A549 (cell line): ENCODE data around the gene HTT-AS. TPM values are rescaled to one million over a fixed set of nuclear protein-coding genes. Genes with fewer than 3 reads are reported as not detected.
"Not testable (repeated sequence)": the region's sequence is repeated elsewhere in the genome, so short reads cannot be mapped to it uniquely, and the experiment has no call there.

Experiments used
- ATAC-seq, 2 experiments: fragments of 200-7000 bp in 1 of 2; fragments of >200 bp in 1 of 2; cut with Nextera tagmentation in 1 of 2; cut with Tn5 transposase in 1 of 2; 3 replicates each; pipeline versions ENCODE4 v1.8.0 to v1.9.1; 2018 to 2020; ENCODE audit warnings: mild to moderate bottlenecking in 1 of 2, moderate library complexity in 1 of 2
- CTCF ChIA-PET: fragments of 300-600 bp; sonication (Branson Sonifier 250); formaldehyde crosslinking; extraction: SDS; loops from one replicate; lab custom pipeline; 2021; ENCODE audit warnings: antibody characterized with exemption, inconsistent platforms; lab: Yijun Ruan, JAX
- POLR2A ChIA-PET: fragments of 350-600 bp; formaldehyde crosslinking; extraction: SDS; loops from one replicate; lab custom pipeline; 2021; ENCODE audit warnings: antibody characterized with exemption, inconsistent platforms; lab: Yijun Ruan, JAX
- DNase-seq, 2 experiments: peaks; one replicate each; pipeline versions ENCODE4 v3.0.0 to v3.0.0-alpha.2; 2011 to 2016; ENCODE audit warnings: low read depth in 1 of 2, low spot score in 1 of 2
- FAIRE-seq: peaks from 2 replicates; lab custom pipeline; 2011; peaks lifted over from hg19 to GRCh38; lab: Jason Lieb, UNC
- H3K27ac ChIP-seq, 2 experiments: fragments of >200 bp; sonication (Bioruptor Twin); formaldehyde crosslinking; 3 replicates each; pipeline ENCODE4 v1.5.1; 2016 to 2017
- H3K4me1 ChIP-seq: fragments of >200 bp; sonication (Bioruptor Twin); formaldehyde crosslinking; 3 replicates; pipeline ENCODE4 v1.6.1; 2016
- H3K4me2 ChIP-seq: fragments of >200 bp; sonication (Bioruptor Twin); formaldehyde crosslinking; 3 replicates; pipeline ENCODE4 v1.6.1; 2016
- H3K4me3 ChIP-seq: fragments of >200 bp; sonication (Bioruptor Twin); formaldehyde crosslinking; 3 replicates; pipeline ENCODE4 v1.5.1; 2016
- H3K9me3 ChIP-seq: fragments of >200 bp; sonication (Bioruptor Twin); formaldehyde crosslinking; 3 replicates; pipeline ENCODE4 v1.6.1; 2016
- BCL3 ChIP-seq: fragments of >200 bp; sonication (Bioruptor Twin); formaldehyde crosslinking; IDR thresholded peaks from 3 replicates; pipeline ENCODE4 v1.6.1; 2016
- CBX2 ChIP-seq: fragments of 200-600 bp; sonication (generic); IDR thresholded peaks from 2 replicates; pipeline ENCODE4 v1.6.1; 2016; ENCODE audit warnings: low read depth, mild to moderate bottlenecking, borderline replicate concordance
- CTCF ChIP-seq: fragments of >200 bp; sonication (Bioruptor Twin); formaldehyde crosslinking; IDR thresholded peaks from 3 replicates; pipeline ENCODE4 v1.5.1; 2016
- EHF ChIP-seq: fragments of 250-450 bp; sonication (Bioruptor Pico); IDR thresholded peaks from 2 replicates; pipeline ENCODE4 v1.5.0; 2020; ENCODE audit warnings: mild to moderate bottlenecking
- JUN ChIP-seq, 2 experiments: fragments of >200 bp; sonication (Bioruptor Twin); formaldehyde crosslinking; IDR thresholded peaks; 2 replicates in 1 of 2; 3 replicates in 1 of 2; pipeline ENCODE4 v1.6.1; 2016 to 2017
- JUNB ChIP-seq: fragments of >200 bp; sonication (Bioruptor Twin); formaldehyde crosslinking; IDR thresholded peaks from 2 replicates; pipeline ENCODE4 v1.6.1; 2016
- KDM5A ChIP-seq: fragments of 200-600 bp; sonication (generic); IDR thresholded peaks from 2 replicates; pipeline ENCODE4 v1.6.1; 2016; ENCODE audit warnings: antibody characterized with exemption, mild to moderate bottlenecking
- MAX ChIP-seq: IDR thresholded peaks from 2 replicates; pipeline ENCODE4 v1.6.1; 2012
- MAZ ChIP-seq: fragments of 150-350 bp; IDR thresholded peaks from 2 replicates; pipeline ENCODE4 v1.6.1; 2014; ENCODE audit warnings: antibody characterized with exemption, low read depth, low read length, borderline replicate concordance
- NPAS2 ChIP-seq: fragments of 250-450 bp; sonication (Bioruptor Pico); IDR thresholded peaks from 2 replicates; pipeline ENCODE4 v1.8.0; 2022; ENCODE audit warnings: mild to moderate bottlenecking, moderate library complexity, borderline replicate concordance
- RAD21 ChIP-seq, 2 experiments: fragments of >200 bp in 1 of 2; sonication (Bioruptor Twin) in 1 of 2; formaldehyde crosslinking in 1 of 2; IDR thresholded peaks in 1 of 2; conservative IDR thresholded peaks in 1 of 2; 2 replicates in 1 of 2; 3 replicates in 1 of 2; pipeline ENCODE4 v1.6.1; 2012 to 2018; ENCODE audit warnings: inconsistent platforms in 1 of 2
- SMC3 ChIP-seq: fragments of >200 bp; sonication (Bioruptor Twin); formaldehyde crosslinking; IDR thresholded peaks from 3 replicates; pipeline ENCODE4 v1.6.1; 2018; ENCODE audit warnings: inconsistent platforms
- USF2 ChIP-seq: fragments of 450-650 bp; IDR thresholded peaks from 2 replicates; pipeline ENCODE4 v1.6.1; 2014; ENCODE audit warnings: antibody characterized with exemption
- ZFP36 ChIP-seq: fragments of 450-650 bp; IDR thresholded peaks from 2 replicates; pipeline ENCODE4 v1.6.1; 2014; ENCODE audit warnings: borderline replicate concordance; ENCODE audit not compliant: partially characterized antibody
- WGBS: methylation state at CpG from one replicate; pipeline ENCODE4 v1.1.6; 2017; ENCODE audit errors: missing lambda C conversion rate; 5-methylcytosine and 5-hydroxymethylcytosine counted together
- polyA plus RNA-seq, 4 experiments: library from polyadenylated mRNA; depleted of rRNA in 3 of 4; stranded (reverse); fragments of >200 nt; fragmentation: RNase III in 1 of 4; extraction: RNeasy Plus Mini Kit Qiagen cat#74134 plus additional on column Dnase treatment in 1 of 4; gene quantifications; 2 replicates in 3 of 4; 3 replicates in 1 of 4; pipeline ENCODE4 v1.2.3, GENCODE V29; 2011 to 2017
- TF ChIP-seq, protein P1 (sequence below): fragments of 250-450 bp; sonication (Bioruptor Pico); IDR thresholded peaks from 2 replicates; pipeline ENCODE4 v1.5.0; 2020; ENCODE audit warnings: low read depth, mild to moderate bottlenecking, moderate library complexity
- TF ChIP-seq, protein P2 (sequence below): fragments of >200 bp; sonication (Bioruptor Twin); formaldehyde crosslinking; IDR thresholded peaks from 2 replicates; pipeline ENCODE4 v1.6.1; 2016

The HTT-AS gene
- polyA plus RNA-seq, 2 of the 4 experiments (the other 2 are of a cell fraction): not detected

DNA sequence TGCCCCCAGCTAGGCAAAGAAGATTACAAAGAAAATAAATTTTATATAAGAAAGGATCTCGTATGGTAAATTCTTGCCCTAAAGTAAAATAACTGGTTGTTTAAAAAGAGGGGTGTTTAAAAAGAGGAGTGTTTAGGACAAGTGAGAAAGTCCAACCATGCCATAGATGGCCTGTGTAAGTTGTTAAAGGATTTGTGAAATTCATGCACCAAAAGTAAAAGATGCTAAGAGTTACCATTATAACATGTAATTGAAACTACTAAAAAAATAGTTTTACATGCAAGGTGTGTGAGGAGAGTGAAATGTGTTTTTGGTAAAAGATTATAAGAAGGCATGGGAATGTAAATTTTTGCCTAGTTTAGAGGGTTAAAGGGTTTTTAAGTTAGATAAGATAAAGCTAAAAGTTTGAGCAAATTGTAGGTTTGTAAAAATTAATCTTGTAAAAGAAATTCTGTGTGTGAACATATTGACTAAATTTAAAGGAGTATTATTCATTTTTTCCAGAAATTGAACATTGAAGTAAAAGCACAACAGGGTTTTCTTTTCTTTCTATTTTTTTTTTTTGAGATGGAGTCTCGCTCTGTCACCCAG is 20.1 kb downstream of the HTT-AS start:
- Histone ChIP-seq H3K9me3 (no peaks in the 10 kb centered on the region; the same call in 1 of the 3 replicates), H3K27ac (no peak overlapping the region), H3K4me3 (no peak overlapping the region), H3K4me2 (no peak overlapping the region), H3K4me1 (no peaks in the 10 kb centered on the region)
- DNase-seq: no peak
- ChIA-PET CTCF (interaction anchor here (0.6 to 1.6 kb wide), 3 partner anchors 30 to 61 kb away, joined by 3 to 6 read pairs (median 3); no protein-coding TSS in a partner anchor), POLR2A (no interaction called here)
- no peak for ATAC-seq
- peak; percentile 85 for TF ChIP-seq ZFP36
- no peak for TF ChIP-seq CTCF
- no peak for FAIRE-seq
- WGBS: 24% methylated on average over 2 of the region's 2 CpGs

GRCh38 chr4:3051141-3051897 is 23.0 kb downstream of the HTT-AS start:
- H3K4me1 ChIP-seq, H3K4me3 ChIP-seq, POLR2A ChIA-PET, H3K9me3 ChIP-seq, DNase-seq, ATAC-seq, H3K4me2 ChIP-seq, FAIRE-seq, H3K27ac ChIP-seq: not testable (repeated sequence)
- CTCF ChIA-PET: interaction anchor here (1.7 kb wide), 1 partner anchor 142 kb away, joined by 3 read pairs; no protein-coding TSS in a partner anchor
- WGBS: 51% methylated on average over 10 of the region's 12 CpGs

GRCh38 chr4:3047464-3048286 is 26.7 kb downstream of the HTT-AS start:
- FAIRE-seq: no peak
- DNase-seq: peak; percentile 16 to 58
- CTCF ChIA-PET: interaction anchor here (1.0 to 1.9 kb wide), 6 partner anchors 10 to 84 kb away, joined by 3 to 10 read pairs (median 4); partner anchors contain the start of genes GRK4 and NOP14
- WGBS: 35% methylated on average over 19 of the region's 20 CpGs
- TF ChIP-seq NPAS2 (CRISPR knock-in tag) (no peak), CTCF (peak; percentile 55), USF2 (peak; percentile 44; the same call in 1 of the 2 replicates), EHF (CRISPR knock-in tag) (no peak), JUNB (no peak), RAD21 (conservative IDR thresholded peaks at IDR 0.05 in 1 of 2, IDR thresholded peaks at IDR 0.05 in 1 of 2) (peak; percentile 57 to 61)
- POLR2A ChIA-PET: no interaction called here
- Histone ChIP-seq H3K27ac (no peak overlapping the region), H3K9me3 (no peaks in the 10 kb centered on the region), H3K4me3 (peak overlapping the region; percentile 34), H3K4me2 (peak overlapping the region; percentile 60), H3K4me1 (no peaks in the 10 kb centered on the region)
- peak; percentile 78 to 91 for ATAC-seq

GRCh38 chr4:3046623-3047022 is 27.7 kb downstream of the HTT-AS start:
- Histone ChIP-seq H3K27ac (no peak overlapping the region), H3K4me1 (no peaks in the 10 kb centered on the region), H3K4me2 (no peak overlapping the region), H3K9me3 (no peaks in the 10 kb centered on the region), H3K4me3 (no peak overlapping the region)
- DNase-seq (no peak), FAIRE-seq (no peak), ATAC-seq (no peak)
- 65% methylated on average over 4 of the region's 4 CpGs for WGBS
- no peak for TF ChIP-seq MAZ
- TF ChIP-seq JUN (IDR thresholded peaks at IDR 0.05): no peak
- TF ChIP-seq, protein P1, sequence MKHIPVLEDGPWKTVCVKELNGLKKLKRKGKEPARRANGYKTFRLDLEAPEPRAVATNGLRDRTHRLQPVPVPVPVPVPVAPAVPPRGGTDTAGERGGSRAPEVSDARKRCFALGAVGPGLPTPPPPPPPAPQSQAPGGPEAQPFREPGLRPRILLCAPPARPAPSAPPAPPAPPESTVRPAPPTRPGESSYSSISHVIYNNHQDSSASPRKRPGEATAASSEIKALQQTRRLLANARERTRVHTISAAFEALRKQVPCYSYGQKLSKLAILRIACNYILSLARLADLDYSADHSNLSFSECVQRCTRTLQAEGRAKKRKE (CRISPR knock-in tag): no peak
- no peak for TF ChIP-seq EHF (CRISPR knock-in tag)
- TF ChIP-seq KDM5A: no peak
- TF ChIP-seq CBX2: no peak
- TF ChIP-seq BCL3: no peak
- TF ChIP-seq MAX: no peak
- no peak for TF ChIP-seq SMC3
- TF ChIP-seq, protein P2, sequence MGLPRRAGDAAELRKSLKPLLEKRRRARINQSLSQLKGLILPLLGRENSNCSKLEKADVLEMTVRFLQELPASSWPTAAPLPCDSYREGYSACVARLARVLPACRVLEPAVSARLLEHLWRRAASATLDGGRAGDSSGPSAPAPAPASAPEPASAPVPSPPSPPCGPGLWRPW: no peak
- CTCF ChIA-PET: interaction anchor here (1.0 to 1.9 kb wide), 7 partner anchors 9 to 69 kb away, joined by 3 to 10 read pairs (median 4); no protein-coding TSS in a partner anchor
- POLR2A ChIA-PET: no interaction called here
